Kidney (tissue), 14 donors: ENCODE results near the gene ZBTB46. TPM values are rescaled to one million over a fixed set of nuclear protein-coding genes. Genes with fewer than 3 reads are reported as not detected.
"Not testable (repeated sequence)": the region's sequence is repeated elsewhere in the genome, so short reads cannot be mapped to it uniquely, and the experiment has no call there.

ENCODE experiments used
- DNase-seq, 5 donors: peaks; one replicate each; pipeline ENCODE4 v3.0.0-alpha.2; 2013 to 2020
- FAIRE-seq: peaks from 2 replicates; lab custom pipeline; 2012; peaks lifted over from hg19 to GRCh38; lab: Jason Lieb, UNC
- H3K27ac ChIP-seq, 2 donors: one replicate each; pipeline ENCODE4 v1.7.0; 2013; ENCODE audit warnings: low read depth in 2 of 2, low read length in 2 of 2, inconsistent platforms in 1 of 2
- H3K27me3 ChIP-seq: one replicate; pipeline ENCODE4 v1.7.1; 2013; ENCODE audit warnings: low read length, inconsistent platforms; ENCODE audit not compliant: control insufficient read depth, insufficient read depth
- H3K36me3 ChIP-seq, 3 donors: one replicate each; pipeline versions ENCODE4 v1.7.0 to v1.7.1; 2013; ENCODE audit warnings: low read length in 3 of 3, control low read depth in 1 of 3, inconsistent platforms in 1 of 3; ENCODE audit not compliant: insufficient read depth in 3 of 3, control insufficient read depth in 2 of 3
- H3K4me1 ChIP-seq, 3 donors: one replicate each; pipeline versions ENCODE4 v1.7.0 to v1.7.1; 2013; ENCODE audit warnings: low read length in 3 of 3, inconsistent platforms in 1 of 3, low read depth in 1 of 3; ENCODE audit not compliant: control insufficient read depth in 2 of 3, insufficient read depth in 2 of 3
- H3K4me3 ChIP-seq, 3 donors: one replicate each; pipeline versions ENCODE4 v1.7.0 to v1.8.1; 2013; ENCODE audit warnings: low read length in 3 of 3, control low read depth in 1 of 3, inconsistent platforms in 1 of 3
- H3K9ac ChIP-seq, 3 donors: one replicate each; pipeline versions ENCODE4 v1.7.0 to v1.7.1; 2013; ENCODE audit warnings: low read length in 3 of 3, control low read depth in 1 of 3, inconsistent platforms in 1 of 3
- H3K9me3 ChIP-seq, 3 donors: one replicate each; pipeline versions ENCODE4 v1.7.0 to v1.7.1; 2013; ENCODE audit warnings: low read length in 3 of 3, control low read depth in 1 of 3, inconsistent platforms in 1 of 3; ENCODE audit not compliant: control insufficient read depth in 2 of 3, insufficient read depth in 1 of 3
- intact Hi-C: fragments of 100-400 bp; cut with DNase I; formaldehyde crosslinking; loops from one replicate; pipeline ENCODE4 v1.11.1; 2022
- polyA plus RNA-seq: library from polyadenylated mRNA; stranded (reverse); fragments of 350-450 nt; fragmentation: Illumina TruSeq; extraction: RNeasy Lipid Tissue Mini Kit (QIAGEN cat#74804); gene quantifications from one replicate; pipeline ENCODE4 v1.2.3, GENCODE V29; 2014; ENCODE audit warnings: low read depth, low replicate concordance; ENCODE audit not compliant: insufficient read depth
- total RNA-seq: library from RNA; stranded (reverse); fragmentation: NEBNext Ultra II Directional; extraction: Animal tissue kit (Norgen Biotek cat#: 25700); gene quantifications from one replicate; pipeline ENCODE4 v1.2.1, GENCODE V29; 2021
- TF ChIP-seq, protein P1 (sequence below): IDR thresholded peaks from 3 replicates; pipeline ENCODE4 v1.5.1; 2012; ENCODE audit warnings: mild to moderate bottlenecking, moderate library complexity, borderline replicate concordance; ENCODE audit not compliant: insufficient read depth; ENCODE audit errors: extremely low read depth
- donor health status: control.
- donor health status: control.
- donor health status: control.
- donor health status: control.
- donor health status: control.
- donor health status: DM: yes; HTN: yes; CAD: no.
- donor health status: Normal renal cell carcinoma (clear cell type).

ZBTB46 gene
- total and polyA plus RNA-seq, 2 donors from 2014 or later, result 4.5 to 24.0 TPM

DNA sequence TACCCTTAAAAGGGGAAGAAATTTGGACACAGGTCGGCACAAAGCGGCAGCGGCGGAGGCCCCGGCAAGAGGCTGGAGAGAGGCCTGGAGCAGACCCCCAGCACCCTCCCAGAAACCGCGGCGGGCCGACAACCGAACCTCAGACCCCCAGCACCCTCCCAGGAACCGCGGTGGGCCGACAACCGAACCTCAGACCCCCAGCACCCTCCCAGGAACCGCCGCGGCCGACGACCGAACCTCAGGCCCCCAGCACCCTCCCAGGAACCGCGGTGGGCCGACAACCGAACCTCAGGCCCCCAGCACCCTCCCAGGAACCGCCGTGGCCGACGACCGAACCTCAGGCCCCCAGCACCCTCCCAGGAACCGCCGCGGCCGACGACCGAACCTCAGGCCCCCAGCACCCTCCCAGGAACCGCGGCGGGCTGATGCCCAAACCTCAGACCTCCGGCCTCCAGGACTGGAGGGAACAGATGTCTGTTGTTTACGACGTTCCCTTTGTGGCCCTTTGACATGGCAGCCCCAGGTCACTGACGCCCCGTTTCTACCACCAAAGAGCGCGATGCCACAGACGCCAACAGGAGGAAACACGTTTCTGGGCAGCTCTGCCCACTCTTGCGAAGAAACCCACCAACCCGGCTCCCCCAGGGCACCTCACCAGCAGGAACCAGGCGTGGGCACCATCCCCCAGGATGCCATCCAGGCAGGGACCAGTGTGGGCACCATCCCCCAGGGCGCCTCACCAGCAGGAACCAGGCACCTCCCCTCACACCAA is 28.4 kb downstream of the ZBTB46 start:
- no peak for FAIRE-seq
- no peaks in the 10 kb centered on the region for H3K9me3 ChIP-seq
- H3K27me3 ChIP-seq, result no peaks in the 10 kb centered on the region
- H3K4me1 ChIP-seq, result peaks cover 0 to 2% (median 0%) of the 10 kb centered on the region in 3 donors
- H3K36me3 ChIP-seq, result peaks cover 0 to 4% (median 0%) of the 10 kb centered on the region in 3 donors
- H3K4me3 ChIP-seq, result no peak overlapping the region
- intact Hi-C loops, result no loop called here
- TF ChIP-seq, protein P1, sequence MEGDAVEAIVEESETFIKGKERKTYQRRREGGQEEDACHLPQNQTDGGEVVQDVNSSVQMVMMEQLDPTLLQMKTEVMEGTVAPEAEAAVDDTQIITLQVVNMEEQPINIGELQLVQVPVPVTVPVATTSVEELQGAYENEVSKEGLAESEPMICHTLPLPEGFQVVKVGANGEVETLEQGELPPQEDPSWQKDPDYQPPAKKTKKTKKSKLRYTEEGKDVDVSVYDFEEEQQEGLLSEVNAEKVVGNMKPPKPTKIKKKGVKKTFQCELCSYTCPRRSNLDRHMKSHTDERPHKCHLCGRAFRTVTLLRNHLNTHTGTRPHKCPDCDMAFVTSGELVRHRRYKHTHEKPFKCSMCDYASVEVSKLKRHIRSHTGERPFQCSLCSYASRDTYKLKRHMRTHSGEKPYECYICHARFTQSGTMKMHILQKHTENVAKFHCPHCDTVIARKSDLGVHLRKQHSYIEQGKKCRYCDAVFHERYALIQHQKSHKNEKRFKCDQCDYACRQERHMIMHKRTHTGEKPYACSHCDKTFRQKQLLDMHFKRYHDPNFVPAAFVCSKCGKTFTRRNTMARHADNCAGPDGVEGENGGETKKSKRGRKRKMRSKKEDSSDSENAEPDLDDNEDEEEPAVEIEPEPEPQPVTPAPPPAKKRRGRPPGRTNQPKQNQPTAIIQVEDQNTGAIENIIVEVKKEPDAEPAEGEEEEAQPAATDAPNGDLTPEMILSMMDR, result no peak
- H3K27ac ChIP-seq, result no peak overlapping the region
- H3K9ac ChIP-seq, result no peak overlapping the region
- no peak for DNase-seq

DNA sequence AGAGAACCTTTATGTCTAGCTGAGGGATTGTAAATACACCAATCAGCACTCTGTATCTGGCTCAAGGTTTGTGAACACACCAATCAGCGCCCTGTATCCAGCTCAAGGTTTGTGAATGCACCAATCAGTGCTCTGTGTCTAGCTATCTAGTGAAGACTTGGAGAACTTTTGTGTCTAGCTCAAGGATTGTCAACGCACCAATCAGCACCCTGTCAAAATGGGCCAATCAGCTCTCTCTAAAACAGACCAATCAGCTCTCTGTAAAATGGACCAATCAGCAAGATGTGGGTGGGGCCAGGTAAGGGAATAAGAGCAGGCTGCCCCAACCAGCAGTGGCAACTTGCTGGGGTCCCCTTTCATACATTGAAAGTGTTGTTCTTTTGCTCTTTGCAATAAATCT is 29.9 kb downstream of the ZBTB46 start:
- intact Hi-C loops, FAIRE-seq, H3K27ac ChIP-seq, H3K36me3 ChIP-seq, H3K9ac ChIP-seq, H3K27me3 ChIP-seq, DNase-seq, H3K4me3 ChIP-seq, H3K4me1 ChIP-seq, H3K9me3 ChIP-seq: not testable (repeated sequence)

GRCh38 chr20:63800411-63800810 is 30.7 kb downstream of the ZBTB46 start:
- H3K9me3 ChIP-seq, H3K27ac ChIP-seq, intact Hi-C loops, FAIRE-seq, DNase-seq, H3K9ac ChIP-seq, H3K36me3 ChIP-seq, H3K27me3 ChIP-seq, H3K4me1 ChIP-seq, H3K4me3 ChIP-seq: not testable (repeated sequence)

DNA sequence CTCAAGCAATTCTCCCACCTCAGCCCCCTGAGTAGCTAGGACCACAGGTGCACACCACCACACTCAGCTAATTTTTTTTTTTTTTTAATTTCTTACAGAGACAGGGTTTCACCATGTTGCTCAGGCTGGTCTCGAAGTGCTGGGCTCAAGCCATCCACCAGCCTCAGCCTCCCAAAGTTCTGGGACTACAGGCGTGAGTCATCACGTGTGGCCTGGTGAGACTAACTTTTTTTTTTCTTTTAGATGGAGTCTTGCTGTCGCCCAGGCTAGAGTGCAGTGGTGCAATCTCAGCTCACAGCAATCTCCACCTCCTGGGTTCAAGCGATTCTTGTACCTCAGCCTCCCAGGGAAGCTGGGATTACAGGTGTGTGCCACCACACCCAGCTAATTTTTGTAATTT is 31.9 kb downstream of the ZBTB46 start:
- H3K9me3 ChIP-seq, H3K4me1 ChIP-seq, H3K4me3 ChIP-seq, H3K36me3 ChIP-seq, DNase-seq, H3K9ac ChIP-seq, intact Hi-C loops, H3K27me3 ChIP-seq, FAIRE-seq, H3K27ac ChIP-seq: not testable (repeated sequence)

GRCh38 chr20:63797175-63797574 is 33.9 kb downstream of the ZBTB46 start:
- H3K4me1 ChIP-seq, intact Hi-C loops, H3K9ac ChIP-seq, H3K4me3 ChIP-seq, FAIRE-seq, H3K27ac ChIP-seq, H3K36me3 ChIP-seq, H3K27me3 ChIP-seq, DNase-seq, H3K9me3 ChIP-seq: not testable (repeated sequence)
